ENCODE measurements around the gene ARPC2. TPM values are rescaled to one million over a fixed set of nuclear protein-coding genes. Genes with fewer than 3 reads are reported as not detected.

The ARPC2 gene
- total RNA-seq, 1 donor from 2014 or later: 159 TPM

GRCh38 chr2:218230882-218231281 lies 13.9 kb downstream of the ARPC2 start:
- TF ChIP-seq, protein P1, sequence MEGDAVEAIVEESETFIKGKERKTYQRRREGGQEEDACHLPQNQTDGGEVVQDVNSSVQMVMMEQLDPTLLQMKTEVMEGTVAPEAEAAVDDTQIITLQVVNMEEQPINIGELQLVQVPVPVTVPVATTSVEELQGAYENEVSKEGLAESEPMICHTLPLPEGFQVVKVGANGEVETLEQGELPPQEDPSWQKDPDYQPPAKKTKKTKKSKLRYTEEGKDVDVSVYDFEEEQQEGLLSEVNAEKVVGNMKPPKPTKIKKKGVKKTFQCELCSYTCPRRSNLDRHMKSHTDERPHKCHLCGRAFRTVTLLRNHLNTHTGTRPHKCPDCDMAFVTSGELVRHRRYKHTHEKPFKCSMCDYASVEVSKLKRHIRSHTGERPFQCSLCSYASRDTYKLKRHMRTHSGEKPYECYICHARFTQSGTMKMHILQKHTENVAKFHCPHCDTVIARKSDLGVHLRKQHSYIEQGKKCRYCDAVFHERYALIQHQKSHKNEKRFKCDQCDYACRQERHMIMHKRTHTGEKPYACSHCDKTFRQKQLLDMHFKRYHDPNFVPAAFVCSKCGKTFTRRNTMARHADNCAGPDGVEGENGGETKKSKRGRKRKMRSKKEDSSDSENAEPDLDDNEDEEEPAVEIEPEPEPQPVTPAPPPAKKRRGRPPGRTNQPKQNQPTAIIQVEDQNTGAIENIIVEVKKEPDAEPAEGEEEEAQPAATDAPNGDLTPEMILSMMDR (conservative IDR thresholded peaks at IDR 0.05): peak; percentile 54
- Mint-ChIP-seq H3K36me3 (ENCODE audit: low read depth) (peaks cover 18% of the 10 kb centered on the region), H3K4me1 (peaks cover 5% of the 10 kb centered on the region), H3K27ac (ENCODE audit: unreplicated experiment) (no peak overlapping the region), H3K4me3 (no peak overlapping the region), H3K27me3 (ENCODE audit: low read depth) (no peaks in the 10 kb centered on the region), H3K9me3 (no peaks in the 10 kb centered on the region)
- DNase-seq (ENCODE audit: low read depth, low spot score): no peak

DNA sequence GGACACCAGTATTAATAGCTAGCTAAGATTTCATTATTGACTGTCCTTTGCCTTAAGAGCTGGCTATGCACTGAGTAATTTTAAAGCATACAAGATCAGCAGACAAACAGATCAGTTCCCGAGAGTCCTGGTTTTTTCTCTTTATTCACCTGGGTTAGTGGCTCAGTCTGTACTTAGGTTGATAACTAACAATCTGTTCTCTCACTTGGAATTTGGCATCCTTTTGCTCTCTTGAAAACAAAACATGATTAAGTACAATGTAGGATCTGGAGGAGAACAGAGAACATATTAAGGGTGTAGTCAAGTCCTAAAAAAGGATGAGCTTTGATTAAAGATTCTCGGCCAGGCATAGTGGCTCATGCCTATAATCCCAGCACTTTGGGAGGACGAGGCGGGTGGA lies 16.6 kb downstream of the ARPC2 start:
- H3K36me3 Mint-ChIP-seq (ENCODE audit: low read depth): peaks cover 18% of the 10 kb centered on the region
- peaks cover 5% of the 10 kb centered on the region for H3K4me1 Mint-ChIP-seq
- TF ChIP-seq, protein P1 (conservative IDR thresholded peaks at IDR 0.05): no peak
- no peaks in the 10 kb centered on the region for H3K9me3 Mint-ChIP-seq
- no peaks in the 10 kb centered on the region for H3K27me3 Mint-ChIP-seq (ENCODE audit: low read depth)
- H3K27ac Mint-ChIP-seq (ENCODE audit: unreplicated experiment): no peak overlapping the region
- DNase-seq (ENCODE audit: low read depth, low spot score): no peak
- no peak overlapping the region for H3K4me3 Mint-ChIP-seq

GRCh38 chr2:218234521-218234920 lies 17.5 kb downstream of the ARPC2 start:
- Mint-ChIP-seq H3K4me1 (peaks cover 5% of the 10 kb centered on the region), H3K27ac (ENCODE audit: unreplicated experiment) (no peak overlapping the region), H3K9me3 (no peaks in the 10 kb centered on the region), H3K4me3 (no peak overlapping the region), H3K36me3 (ENCODE audit: low read depth) (peaks cover 22% of the 10 kb centered on the region), H3K27me3 (ENCODE audit: low read depth) (no peaks in the 10 kb centered on the region)
- no peak for DNase-seq (ENCODE audit: low read depth, low spot score)
- TF ChIP-seq, protein P1 (conservative IDR thresholded peaks at IDR 0.05): no peak

- DNase-seq (ENCODE audit: low read depth, low spot score): no peak
- H3K4me1 Mint-ChIP-seq: peaks cover 5% of the 10 kb centered on the region
- no peak overlapping the region for H3K4me3 Mint-ChIP-seq
- H3K9me3 Mint-ChIP-seq: no peaks in the 10 kb centered on the region
- peaks cover 22% of the 10 kb centered on the region for H3K36me3 Mint-ChIP-seq (ENCODE audit: low read depth)
- TF ChIP-seq, protein P1 (conservative IDR thresholded peaks at IDR 0.05): no peak
- no peak overlapping the region for H3K27ac Mint-ChIP-seq (ENCODE audit: unreplicated experiment)
- no peaks in the 10 kb centered on the region for H3K27me3 Mint-ChIP-seq (ENCODE audit: low read depth)
These were observed 18.0 kb downstream of the ARPC2 start for GRCh38 chr2:218235017-218235416.

DNA sequence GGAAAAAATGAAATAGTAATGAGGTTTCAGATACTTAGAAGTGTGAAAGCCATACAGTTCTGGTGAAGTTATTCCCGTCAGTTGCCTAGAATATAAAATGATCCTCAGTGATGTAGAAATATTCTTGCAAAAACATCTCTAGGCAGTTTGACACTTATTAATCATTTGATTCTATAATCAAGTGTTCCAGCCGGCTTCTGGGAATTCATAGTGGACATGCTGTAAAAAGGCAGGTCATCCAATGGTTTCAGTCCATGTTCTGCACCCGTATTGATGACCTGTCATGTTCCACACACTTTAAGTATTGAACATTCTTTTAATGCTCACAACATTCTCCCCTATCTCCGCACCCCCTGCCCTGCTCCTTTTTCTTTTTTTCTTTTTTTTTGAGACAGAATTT lies 19.8 kb downstream of the ARPC2 start:
- H3K4me3 Mint-ChIP-seq: no peak overlapping the region
- no peaks in the 10 kb centered on the region for H3K4me1 Mint-ChIP-seq
- H3K27me3 Mint-ChIP-seq (ENCODE audit: low read depth): no peaks in the 10 kb centered on the region
- peaks cover 15% of the 10 kb centered on the region for H3K36me3 Mint-ChIP-seq (ENCODE audit: low read depth)
- H3K9me3 Mint-ChIP-seq: no peaks in the 10 kb centered on the region
- no peak for DNase-seq (ENCODE audit: low read depth, low spot score)
- TF ChIP-seq, protein P1 (conservative IDR thresholded peaks at IDR 0.05): no peak
- no peak overlapping the region for H3K27ac Mint-ChIP-seq (ENCODE audit: unreplicated experiment)

DNA sequence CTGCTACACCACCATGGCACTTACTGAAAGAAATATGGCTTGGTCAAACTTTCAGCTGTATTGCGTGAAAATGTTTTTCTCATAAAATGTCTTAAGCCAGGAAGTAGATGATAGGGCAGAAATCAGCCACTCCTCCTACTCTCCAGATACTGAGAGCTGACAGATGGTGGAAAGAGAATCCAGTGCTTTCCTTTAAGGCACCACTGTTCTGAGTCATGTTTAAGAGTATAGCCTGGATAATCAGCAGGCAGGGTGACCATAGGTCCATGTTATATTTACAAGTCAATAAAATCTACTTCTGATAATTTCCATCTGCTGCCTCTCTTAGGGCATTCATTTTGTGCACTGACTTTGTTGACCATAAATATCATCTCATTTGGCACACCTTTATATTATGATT lies 21.9 kb downstream of the ARPC2 start:
- Mint-ChIP-seq H3K36me3 (ENCODE audit: low read depth) (peaks cover 11% of the 10 kb centered on the region), H3K27me3 (ENCODE audit: low read depth) (no peaks in the 10 kb centered on the region), H3K9me3 (no peaks in the 10 kb centered on the region)

More for the DNA sequence above, 21.9 kb downstream of the ARPC2 start:
- DNase-seq (ENCODE audit: low read depth, low spot score): no peak
- Mint-ChIP-seq H3K27ac (ENCODE audit: unreplicated experiment) (no peak overlapping the region), H3K4me3 (no peak overlapping the region), H3K4me1 (no peaks in the 10 kb centered on the region)
- TF ChIP-seq, protein P1 (conservative IDR thresholded peaks at IDR 0.05): no peak
